ENCODE measurements around the gene SRL.

DNA sequence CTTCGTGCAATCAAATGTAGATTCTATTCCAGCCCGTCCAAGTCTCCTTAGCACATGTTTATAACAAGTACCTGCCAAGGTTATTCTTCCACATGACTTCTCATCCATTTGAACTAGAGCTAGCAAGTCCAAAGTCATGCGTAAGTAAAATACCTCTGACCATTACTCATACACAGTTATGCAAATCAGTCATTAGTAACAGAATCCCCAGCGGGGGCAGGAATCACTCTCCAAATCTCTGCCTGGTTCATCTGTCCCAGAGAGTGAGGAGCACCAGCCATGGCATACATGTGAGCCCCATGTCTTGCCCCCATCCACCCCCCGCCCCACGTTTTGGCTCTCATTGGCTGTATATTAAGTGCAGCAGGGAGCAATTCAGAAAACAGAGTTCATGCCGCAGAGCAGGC lies 27.7 kb downstream of the SRL start:
- TF ChIP-seq, protein P1, sequence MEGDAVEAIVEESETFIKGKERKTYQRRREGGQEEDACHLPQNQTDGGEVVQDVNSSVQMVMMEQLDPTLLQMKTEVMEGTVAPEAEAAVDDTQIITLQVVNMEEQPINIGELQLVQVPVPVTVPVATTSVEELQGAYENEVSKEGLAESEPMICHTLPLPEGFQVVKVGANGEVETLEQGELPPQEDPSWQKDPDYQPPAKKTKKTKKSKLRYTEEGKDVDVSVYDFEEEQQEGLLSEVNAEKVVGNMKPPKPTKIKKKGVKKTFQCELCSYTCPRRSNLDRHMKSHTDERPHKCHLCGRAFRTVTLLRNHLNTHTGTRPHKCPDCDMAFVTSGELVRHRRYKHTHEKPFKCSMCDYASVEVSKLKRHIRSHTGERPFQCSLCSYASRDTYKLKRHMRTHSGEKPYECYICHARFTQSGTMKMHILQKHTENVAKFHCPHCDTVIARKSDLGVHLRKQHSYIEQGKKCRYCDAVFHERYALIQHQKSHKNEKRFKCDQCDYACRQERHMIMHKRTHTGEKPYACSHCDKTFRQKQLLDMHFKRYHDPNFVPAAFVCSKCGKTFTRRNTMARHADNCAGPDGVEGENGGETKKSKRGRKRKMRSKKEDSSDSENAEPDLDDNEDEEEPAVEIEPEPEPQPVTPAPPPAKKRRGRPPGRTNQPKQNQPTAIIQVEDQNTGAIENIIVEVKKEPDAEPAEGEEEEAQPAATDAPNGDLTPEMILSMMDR (IDR thresholded peaks at IDR 0.05) = no peak
- TF ChIP-seq FOSL2 (IDR thresholded peaks at IDR 0.05; ENCODE audit: borderline replicate concordance, low read depth) = peak; percentile 80
- TF ChIP-seq, protein P2, sequence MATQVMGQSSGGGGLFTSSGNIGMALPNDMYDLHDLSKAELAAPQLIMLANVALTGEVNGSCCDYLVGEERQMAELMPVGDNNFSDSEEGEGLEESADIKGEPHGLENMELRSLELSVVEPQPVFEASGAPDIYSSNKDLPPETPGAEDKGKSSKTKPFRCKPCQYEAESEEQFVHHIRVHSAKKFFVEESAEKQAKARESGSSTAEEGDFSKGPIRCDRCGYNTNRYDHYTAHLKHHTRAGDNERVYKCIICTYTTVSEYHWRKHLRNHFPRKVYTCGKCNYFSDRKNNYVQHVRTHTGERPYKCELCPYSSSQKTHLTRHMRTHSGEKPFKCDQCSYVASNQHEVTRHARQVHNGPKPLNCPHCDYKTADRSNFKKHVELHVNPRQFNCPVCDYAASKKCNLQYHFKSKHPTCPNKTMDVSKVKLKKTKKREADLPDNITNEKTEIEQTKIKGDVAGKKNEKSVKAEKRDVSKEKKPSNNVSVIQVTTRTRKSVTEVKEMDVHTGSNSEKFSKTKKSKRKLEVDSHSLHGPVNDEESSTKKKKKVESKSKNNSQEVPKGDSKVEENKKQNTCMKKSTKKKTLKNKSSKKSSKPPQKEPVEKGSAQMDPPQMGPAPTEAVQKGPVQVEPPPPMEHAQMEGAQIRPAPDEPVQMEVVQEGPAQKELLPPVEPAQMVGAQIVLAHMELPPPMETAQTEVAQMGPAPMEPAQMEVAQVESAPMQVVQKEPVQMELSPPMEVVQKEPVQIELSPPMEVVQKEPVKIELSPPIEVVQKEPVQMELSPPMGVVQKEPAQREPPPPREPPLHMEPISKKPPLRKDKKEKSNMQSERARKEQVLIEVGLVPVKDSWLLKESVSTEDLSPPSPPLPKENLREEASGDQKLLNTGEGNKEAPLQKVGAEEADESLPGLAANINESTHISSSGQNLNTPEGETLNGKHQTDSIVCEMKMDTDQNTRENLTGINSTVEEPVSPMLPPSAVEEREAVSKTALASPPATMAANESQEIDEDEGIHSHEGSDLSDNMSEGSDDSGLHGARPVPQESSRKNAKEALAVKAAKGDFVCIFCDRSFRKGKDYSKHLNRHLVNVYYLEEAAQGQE (IDR thresholded peaks at IDR 0.05; ENCODE audit: low read depth, low read length) = no peak
- TF ChIP-seq EP300 (IDR thresholded peaks at IDR 0.05; ENCODE audit: borderline replicate concordance in 1 of 2, low read depth in 1 of 2, low read length in 1 of 2) = no peak
- TF ChIP-seq EZH2phosphoT487 (IDR thresholded peaks at IDR 0.05; ENCODE audit: borderline replicate concordance, low read depth) = no peak
- TF ChIP-seq POLR2AphosphoS5 (IDR thresholded peaks at IDR 0.05; ENCODE audit: low read depth, low read length) = no peak
